Adrenal gland (tissue), 19 donors: ENCODE measurements around the gene GJE1. TPM values are rescaled to one million over a fixed set of nuclear protein-coding genes. Genes with fewer than 3 reads are reported as not detected.
"Not testable (repeated sequence)": the region's sequence is repeated elsewhere in the genome, so short reads cannot be mapped to it uniquely, and the experiment has no call there.

ENCODE experiments used
- DNase-seq, 7 donors: peaks; one replicate each; pipeline ENCODE4 v3.0.0-alpha.2; 2019 to 2020
- H3K27ac ChIP-seq, 5 donors: fragments of 200-600 bp; sonication (generic) in 4 of 5; 1 replicate in 3 of 5; 2 replicates in 2 of 5; pipeline versions ENCODE4 v1.5.1 to v1.8.0; 2016 to 2020; ENCODE audit warnings: mild to moderate bottlenecking in 1 of 5
- H3K27me3 ChIP-seq: fragments of 200-600 bp; 2 replicates; pipeline ENCODE4 v1.8.0; 2021
- H3K36me3 ChIP-seq, 2 donors: fragments of 200-600 bp; replicated peaks in 1 of 2; 1 replicate in 1 of 2; 2 replicates in 1 of 2; pipeline versions ENCODE4 v1.5.1 to v1.8.0; 2018 to 2022
- H3K4me1 ChIP-seq, 2 donors: fragments of 200-600 bp; replicated peaks in 1 of 2; 1 replicate in 1 of 2; 2 replicates in 1 of 2; pipeline versions ENCODE4 v1.5.1 to v1.8.0; 2018 to 2021
- H3K4me3 ChIP-seq, 4 donors: fragments of 200-600 bp; sonication (generic) in 3 of 4; one replicate each; pipeline ENCODE4 v1.5.1; 2016 to 2018
- H3K9me3 ChIP-seq, 3 donors: fragments of 200-600 bp; sonication (generic) in 1 of 3; replicated peaks in 1 of 3; 1 replicate in 2 of 3; 2 replicates in 1 of 3; pipeline versions ENCODE4 v1.5.1 to v1.8.0; 2016 to 2021
- POLR2A ChIP-seq, 2 donors: fragments of 450-650 bp; IDR thresholded peaks; one replicate each; pipeline ENCODE4 v1.6.1; 2017; ENCODE audit warnings: antibody characterized with exemption in 2 of 2, mild to moderate bottlenecking in 2 of 2, moderate library complexity in 1 of 2
- WGBS, 4 donors: extraction: QIAGEN DNeasy Blood & Tissue Kit in 2 of 4; methylation state at CpG; one replicate each; pipeline versions ENCODE4 v1.1.5 to v1.1.7; 2013 to 2017; 5-methylcytosine and 5-hydroxymethylcytosine counted together
- intact Hi-C, 2 donors: fragments of 100-400 bp; cut with DNase I; formaldehyde crosslinking; loops; one replicate each; pipeline versions ENCODE4 v1.14.1 to v1.15.0; 2022 to 2023
- long read RNA-seq, 10 donors: library from polyadenylated mRNA in 3 of 10; unstranded in 2 of 10; stranded (forward) in 1 of 10; transcript quantifications; one replicate each; pipeline ENCODE4 v2.0.0 and lab custom pipeline, GENCODE V29; 2021 to 2026
- polyA plus RNA-seq, 3 donors: library from polyadenylated mRNA; stranded (reverse); fragments of 200-250 nt in 2 of 3; fragments of 350-450 nt in 1 of 3; fragmentation: Illumina TruSeq in 1 of 3; extraction: RNeasy Lipid Tissue Mini Kit (QIAGEN cat#74804) in 1 of 3; gene quantifications; one replicate each; pipeline ENCODE4 v1.2.3, GENCODE V29; 2013 to 2014
- total RNA-seq, 9 donors: library from RNA; depleted of rRNA in 4 of 9; stranded (reverse); fragments of >200 nt in 4 of 9; fragments of 120-200 nt in 1 of 9; fragmentation: NEBNext Ultra II Directional in 1 of 9; extraction: Animal tissue kit (Norgen Biotek cat#: 25700) in 1 of 9; gene quantifications; one replicate each; pipeline versions ENCODE4 v1.1.0 to v1.2.4, GENCODE V29; 2013 to 2023
- TF ChIP-seq, protein P1 (sequence below), 6 experiments: fragments of 450-650 bp in 4 of 6; fragments of 200-600 bp in 2 of 6; sonication (generic) in 1 of 6; IDR thresholded peaks; 1 replicate in 5 of 6; 2 replicates in 1 of 6; pipeline versions ENCODE4 v1.5.1 to v1.8.0; 2016 to 2021; ENCODE audit warnings: antibody characterized with exemption in 6 of 6, mild to moderate bottlenecking in 2 of 6, moderate library complexity in 1 of 6
- donor health status: healthy with polysubstance abuse.
- donor health status: Bipolar disorder and iron deficiency.
- donor health status: DM: yes; HTN: yes; CAD: no.
- donor health status: DM: no; HTN: no; CAD: no.
- donor health status: DM: no; HTN: no; CAD: no.
- donor health status: DM: yes; HTN: yes; CAD: no.

The GJE1 gene, protein sequence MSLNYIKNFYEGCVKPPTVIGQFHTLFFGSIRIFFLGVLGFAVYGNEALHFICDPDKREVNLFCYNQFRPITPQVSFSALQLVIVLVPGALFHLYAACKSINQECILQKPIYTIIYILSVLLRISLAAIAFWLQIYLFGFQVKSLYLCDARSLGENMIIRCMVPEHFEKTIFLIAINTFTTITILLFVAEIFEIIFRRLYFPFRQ
- total RNA-seq (not detected), polyA plus RNA-seq (not detected)
- long read RNA-seq, donor 1, result 0 reads
- long read RNA-seq, donor 2, result 0 reads
- long read RNA-seq, donor 3, result 0 reads
- long read RNA-seq, donor 4, result 0 reads
- long read RNA-seq, donor 5, result 0 reads
- long read RNA-seq, donor 6, result 0 reads
- long read RNA-seq, donor 7, result 0 reads
- long read RNA-seq, donor 8, result 0 reads
- long read RNA-seq, donor 9, result 0 reads
- long read RNA-seq, donor 10, result 0 reads

DNA sequence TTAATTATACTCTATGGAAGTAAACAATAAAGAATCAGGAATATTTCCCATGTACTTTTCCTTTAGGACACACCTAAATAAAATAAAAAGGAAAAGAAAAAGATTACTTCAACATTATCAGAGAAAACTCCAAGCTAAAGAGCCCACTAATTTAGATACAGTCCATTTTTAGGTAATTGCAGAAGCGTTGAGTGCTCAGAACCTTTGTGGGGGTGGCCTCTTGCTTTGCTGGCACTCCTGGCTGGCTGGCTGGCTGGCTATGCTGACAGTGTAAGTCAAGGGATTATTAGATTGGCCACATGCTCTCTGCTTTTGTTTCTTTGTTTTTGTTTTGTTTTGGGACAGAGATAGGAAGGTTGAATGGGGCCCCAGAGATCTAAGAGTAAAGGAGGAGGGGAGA, at the start of gene GJE1:
GJE1 (plus strand) TSS at position 301 of the 400 bp plus-strand sequence. CDS start 234 bp downstream, outside the sequence.
- Histone ChIP-seq H3K9me3 (no peaks in the 10 kb centered on the region), H3K36me3 (no peaks in the 10 kb centered on the region), H3K27me3 (peaks cover 5% of the 10 kb centered on the region), H3K4me3 (no peak within 1 kb of the TSS), H3K27ac (no peak within 1 kb of the TSS), H3K4me1 (no peaks in the 10 kb centered on the region)
- TF ChIP-seq, protein P1, sequence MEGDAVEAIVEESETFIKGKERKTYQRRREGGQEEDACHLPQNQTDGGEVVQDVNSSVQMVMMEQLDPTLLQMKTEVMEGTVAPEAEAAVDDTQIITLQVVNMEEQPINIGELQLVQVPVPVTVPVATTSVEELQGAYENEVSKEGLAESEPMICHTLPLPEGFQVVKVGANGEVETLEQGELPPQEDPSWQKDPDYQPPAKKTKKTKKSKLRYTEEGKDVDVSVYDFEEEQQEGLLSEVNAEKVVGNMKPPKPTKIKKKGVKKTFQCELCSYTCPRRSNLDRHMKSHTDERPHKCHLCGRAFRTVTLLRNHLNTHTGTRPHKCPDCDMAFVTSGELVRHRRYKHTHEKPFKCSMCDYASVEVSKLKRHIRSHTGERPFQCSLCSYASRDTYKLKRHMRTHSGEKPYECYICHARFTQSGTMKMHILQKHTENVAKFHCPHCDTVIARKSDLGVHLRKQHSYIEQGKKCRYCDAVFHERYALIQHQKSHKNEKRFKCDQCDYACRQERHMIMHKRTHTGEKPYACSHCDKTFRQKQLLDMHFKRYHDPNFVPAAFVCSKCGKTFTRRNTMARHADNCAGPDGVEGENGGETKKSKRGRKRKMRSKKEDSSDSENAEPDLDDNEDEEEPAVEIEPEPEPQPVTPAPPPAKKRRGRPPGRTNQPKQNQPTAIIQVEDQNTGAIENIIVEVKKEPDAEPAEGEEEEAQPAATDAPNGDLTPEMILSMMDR (IDR thresholded peaks at IDR 0.05), result no peak
- no peak for TF ChIP-seq POLR2A (IDR thresholded peaks at IDR 0.05)
- 58 to 69% (median 63%) methylated on average over 1 of the region's 1 CpG for WGBS, 4 donors
- intact Hi-C loops, result no loop called here
- no peak for DNase-seq

DNA sequence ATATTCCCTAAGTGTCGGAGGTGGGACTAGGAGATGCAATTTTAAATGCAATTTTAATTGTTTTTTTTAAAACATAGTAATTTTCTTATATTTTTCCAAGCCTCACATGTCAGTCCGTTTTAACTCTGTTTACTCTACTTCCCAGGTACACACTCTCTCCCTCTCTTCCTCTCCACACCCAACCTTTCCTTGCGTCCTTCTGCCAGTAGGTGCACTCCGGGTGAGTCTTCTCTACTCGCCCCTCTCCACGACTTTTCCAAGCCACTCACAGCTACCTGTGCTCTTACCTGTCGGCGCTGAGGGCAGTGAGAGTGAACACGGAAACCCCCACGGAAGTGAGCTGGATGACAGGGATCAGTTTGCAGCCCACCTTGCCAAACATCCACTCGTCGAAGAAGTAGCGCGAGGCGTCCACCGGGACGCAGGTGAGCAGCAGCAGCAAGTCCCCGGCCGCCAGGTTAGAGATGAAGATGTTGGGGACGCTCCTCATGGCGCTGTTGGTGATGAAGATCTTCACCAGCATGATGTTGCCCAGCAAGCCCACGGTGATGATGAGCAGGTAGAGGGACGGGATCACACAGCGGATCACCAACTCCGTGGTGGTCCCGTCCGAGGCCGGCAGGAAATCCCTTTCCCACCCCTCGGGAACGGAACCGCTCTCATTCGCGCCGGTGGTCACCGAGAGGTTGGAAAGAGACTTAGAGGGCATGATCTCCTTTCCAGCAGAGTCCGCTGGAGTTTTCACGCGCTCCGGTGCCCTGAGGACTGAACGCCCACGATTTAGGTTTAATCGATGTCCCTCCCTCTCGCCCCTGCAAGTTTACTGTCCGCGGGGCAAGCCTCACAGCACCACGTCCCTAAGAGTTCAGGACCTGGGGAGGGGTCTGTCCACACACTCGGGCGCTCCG, 44.5 kb upstream of the GJE1 start:
- H3K9me3 ChIP-seq, result no peaks in the 10 kb centered on the region
- no peaks in the 10 kb centered on the region for H3K4me1 ChIP-seq
- H3K27ac ChIP-seq, result no peak overlapping the region
- no peak overlapping the region for H3K4me3 ChIP-seq
- 11 to 17% (median 15%) methylated on average over 33 to 49 of the region's 49 CpGs for WGBS, 4 donors
- no peaks in the 10 kb centered on the region for H3K36me3 ChIP-seq
- intact Hi-C loops, result no loop called here
- DNase-seq, result no peak
- peaks cover 19% of the 10 kb centered on the region for H3K27me3 ChIP-seq
- no peak for TF ChIP-seq POLR2A (IDR thresholded peaks at IDR 0.05)
- TF ChIP-seq, protein P1 (IDR thresholded peaks at IDR 0.05), result no peak

DNA sequence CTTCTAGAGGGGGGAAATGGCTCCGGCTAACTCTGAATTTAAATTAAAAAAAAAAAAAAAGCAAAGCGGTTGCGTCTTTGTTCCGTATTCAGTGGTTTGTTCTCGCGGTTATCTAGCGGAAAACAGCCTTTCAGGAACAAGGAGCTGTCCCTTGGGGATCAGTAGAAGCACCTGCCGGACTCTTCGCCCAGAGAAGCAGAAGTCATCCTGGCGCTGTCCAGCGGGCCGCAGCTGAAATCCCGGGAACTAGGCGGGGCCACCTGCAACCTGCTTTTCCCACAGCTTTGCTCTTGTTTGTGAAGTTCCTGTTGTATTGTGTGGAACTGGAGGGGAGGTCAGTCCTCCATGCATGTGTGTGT, 43.9 kb upstream of the GJE1 start:
- no peaks in the 10 kb centered on the region for H3K36me3 ChIP-seq
- peaks cover 19% of the 10 kb centered on the region for H3K27me3 ChIP-seq
- no peaks in the 10 kb centered on the region for H3K9me3 ChIP-seq
- peak in 2 of 7 donors; percentile 8 to 15 for DNase-seq
- no peak overlapping the region for H3K27ac ChIP-seq
- no peaks in the 10 kb centered on the region for H3K4me1 ChIP-seq
- H3K4me3 ChIP-seq, result no peak overlapping the region
- no peak for TF ChIP-seq POLR2A (IDR thresholded peaks at IDR 0.05)
- TF ChIP-seq, protein P1 (IDR thresholded peaks at IDR 0.05), result no peak
- intact Hi-C loops, result no loop called here
- 1 to 4% (median 3%) methylated on average over 7 to 14 of the region's 14 CpGs for WGBS, 4 donors

DNA sequence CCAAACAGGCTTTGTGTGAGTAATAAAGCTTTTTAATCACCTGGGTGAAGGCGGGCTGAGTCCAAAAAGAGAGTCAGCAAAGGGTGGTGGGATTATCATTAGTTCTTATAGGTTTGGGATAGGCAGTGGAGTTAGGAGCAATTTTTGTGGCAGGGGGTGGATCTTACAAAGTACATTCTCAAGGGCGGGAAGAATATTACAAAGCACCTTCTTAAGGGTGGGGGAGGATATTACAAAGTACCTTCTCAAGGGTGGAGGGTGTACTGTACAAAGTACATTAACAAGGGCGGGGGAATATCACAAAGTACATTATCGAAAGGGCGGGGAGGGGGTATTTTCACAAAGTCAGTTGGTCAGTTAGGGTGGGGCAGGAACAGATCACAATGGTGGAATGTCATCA, 27.9 kb upstream of the GJE1 start:
- H3K27ac ChIP-seq, H3K36me3 ChIP-seq, intact Hi-C loops, H3K9me3 ChIP-seq, DNase-seq, H3K27me3 ChIP-seq, H3K4me3 ChIP-seq, H3K4me1 ChIP-seq: not testable (repeated sequence)
- 70 to 92% (median 79%) methylated on average over 5 of the region's 5 CpGs for WGBS, 4 donors

DNA sequence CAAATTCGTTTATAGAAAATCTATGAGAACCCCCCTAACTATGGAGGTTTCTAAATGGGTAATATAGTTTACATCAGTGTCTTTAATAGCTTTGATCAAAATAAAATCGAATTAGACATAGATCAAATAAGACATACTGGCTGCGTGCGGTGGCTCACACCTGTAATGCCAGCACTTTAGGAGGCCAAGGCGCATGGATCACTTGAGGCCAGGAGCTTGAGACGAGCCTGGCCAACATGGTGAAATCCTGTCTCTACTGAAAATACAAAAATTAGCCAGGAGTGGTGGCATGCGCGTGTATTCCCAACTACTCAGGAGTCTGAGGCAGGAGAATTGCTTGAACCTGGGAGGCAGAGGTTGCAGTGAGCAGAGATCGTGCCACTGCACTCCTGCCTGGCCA, 21.9 kb upstream of the GJE1 start:
- H3K27ac ChIP-seq, intact Hi-C loops, DNase-seq, H3K36me3 ChIP-seq, H3K4me3 ChIP-seq, H3K4me1 ChIP-seq, H3K9me3 ChIP-seq, H3K27me3 ChIP-seq: not testable (repeated sequence)
- 78 to 85% (median 82%) methylated on average over 9 of the region's 9 CpGs for WGBS, 4 donors
